GM19025 (cell line): ENCODE results near the gene COL25A1.
A peak's percentile ranks its signal among the peaks of the same experiment; 100 is the strongest.
"Not testable (repeated sequence)": the region's sequence is repeated elsewhere in the genome, so short reads cannot be mapped to it uniquely, and the experiment has no call there.

ENCODE experiments used
- ATAC-seq: cut with Tn5 transposase; IDR thresholded peaks from one replicate; pipeline ENCODE4 v1.9.1; 2021; ENCODE audit warnings: mild to moderate bottlenecking, low read depth, moderate library complexity; ENCODE audit not compliant: unreplicated experiment

COL25A1 gene

DNA sequence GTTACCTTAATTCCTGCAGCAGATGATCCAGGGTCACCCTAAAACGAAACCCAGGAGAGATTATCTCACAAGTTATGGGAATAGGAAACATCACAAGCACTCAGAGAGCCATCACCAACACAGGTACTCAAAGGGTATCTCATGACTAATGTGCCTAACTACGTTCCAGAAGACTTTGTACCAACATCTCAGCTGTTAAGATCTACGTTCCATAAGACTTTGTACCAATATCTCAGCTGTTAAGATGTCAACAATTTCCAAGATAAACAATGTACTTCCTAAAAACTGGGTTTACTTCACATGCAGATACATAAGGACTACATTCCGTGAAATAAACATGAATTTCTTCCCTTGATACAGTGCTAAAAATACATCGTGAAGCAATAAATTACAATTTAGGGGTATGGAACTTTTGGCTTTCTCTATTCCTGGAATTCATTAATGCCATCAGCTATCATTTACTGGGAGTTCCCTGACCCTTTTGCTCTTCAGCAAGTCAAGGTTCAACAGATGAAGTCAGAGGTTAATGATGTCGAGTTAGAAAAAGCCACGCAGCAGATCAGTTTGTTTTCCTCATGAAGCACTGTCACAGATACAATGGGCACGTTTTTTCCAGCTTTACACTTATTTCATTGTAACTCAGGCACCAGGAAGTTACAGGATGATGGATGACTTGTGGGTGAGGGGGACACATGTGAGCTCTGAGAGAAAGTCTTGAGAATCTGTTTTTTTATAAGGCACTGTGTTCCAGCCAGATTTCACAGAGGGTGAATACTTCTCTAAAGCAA lies 412.6 kb downstream of the COL25A1 start:
- no peak for ATAC-seq

GRCh38 chr4:108888769-108889168 lies 413.7 kb downstream of the COL25A1 start:
- ATAC-seq, result no peak

DNA sequence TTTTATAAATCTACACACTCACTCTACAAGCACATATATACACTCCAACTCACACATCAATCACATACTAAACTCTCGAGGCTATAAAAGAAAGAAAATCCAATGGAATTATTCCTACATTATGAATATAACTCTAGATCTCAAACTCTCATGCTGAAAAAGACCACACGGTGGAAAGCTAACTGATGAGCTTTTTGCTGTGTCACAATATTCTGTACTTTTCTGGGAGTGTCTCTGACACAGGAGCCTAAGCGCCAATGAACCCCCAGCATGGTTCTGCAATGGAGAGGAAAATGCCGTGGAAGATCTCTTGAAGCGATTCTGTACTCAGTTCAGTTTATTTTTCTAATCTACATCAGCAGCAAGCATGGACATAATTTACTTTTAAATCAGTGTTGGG lies 415.4 kb downstream of the COL25A1 start:
- ATAC-seq, result no peak

DNA sequence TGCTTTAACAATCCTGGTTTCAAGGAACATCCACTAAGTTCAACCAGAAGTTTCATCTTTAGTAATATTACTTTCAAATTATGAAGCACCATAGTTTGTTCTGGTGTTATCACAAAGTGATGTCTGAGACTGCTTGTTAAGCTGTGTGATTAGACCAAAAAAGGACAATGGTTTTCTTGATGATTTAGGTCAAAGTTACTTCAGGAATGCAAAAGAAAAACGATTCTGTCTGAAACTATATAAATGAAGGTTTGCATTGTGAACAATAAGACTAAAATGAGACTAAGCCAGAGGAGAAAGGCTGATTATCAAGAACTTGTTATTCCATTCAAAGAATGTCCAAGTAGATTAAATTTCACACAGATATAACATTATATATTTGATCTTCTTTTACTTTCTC lies 417.2 kb downstream of the COL25A1 start:
- no peak for ATAC-seq

GRCh38 chr4:108884596-108884995 lies 417.9 kb downstream of the COL25A1 start:
- no peak for ATAC-seq

- no peak for ATAC-seq
Observed at GRCh38 chr4:108881986-108882385, 420.5 kb downstream of the COL25A1 start.

DNA sequence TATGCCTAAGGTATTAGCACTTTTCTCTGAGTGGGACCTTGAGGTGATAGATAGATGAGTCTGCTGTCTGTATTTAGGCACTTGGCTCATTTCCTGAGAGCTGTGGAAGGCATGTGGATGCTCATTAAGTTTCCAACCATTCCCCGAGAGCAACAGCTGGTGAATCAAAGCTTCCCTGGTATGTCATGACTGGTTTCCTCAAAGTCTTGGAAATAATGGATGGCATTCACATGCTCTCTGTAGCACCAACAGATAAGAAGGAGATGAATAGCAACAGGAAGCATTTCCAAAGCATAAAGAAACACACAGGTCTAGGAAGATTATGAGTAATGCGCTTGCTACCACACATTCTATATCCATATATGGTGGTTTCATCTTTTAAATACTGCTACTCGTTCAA lies 421.3 kb downstream of the COL25A1 start:
- no peak for ATAC-seq

DNA sequence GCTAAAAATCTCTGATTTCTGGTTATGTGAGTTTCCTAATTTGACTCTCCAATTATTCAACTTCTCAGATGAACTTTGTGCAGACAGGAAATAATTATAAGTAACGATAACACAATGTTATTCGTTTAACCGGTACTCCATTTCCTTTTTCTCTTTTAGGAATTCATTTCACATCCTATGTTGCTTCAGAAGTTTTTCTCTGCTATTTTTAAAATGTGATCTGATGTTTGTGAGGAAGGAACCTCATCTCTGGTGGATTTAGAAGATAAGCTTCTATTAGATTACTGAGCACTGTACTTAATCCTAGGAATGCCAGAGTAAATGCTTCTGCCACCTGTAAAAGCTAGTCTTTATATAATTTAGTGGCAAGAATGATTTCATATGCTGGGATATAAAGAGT lies 423.7 kb downstream of the COL25A1 start:
- ATAC-seq, result no peak

GRCh38 chr4:108877821-108878220 lies 424.6 kb downstream of the COL25A1 start:
- no peak for ATAC-seq

DNA sequence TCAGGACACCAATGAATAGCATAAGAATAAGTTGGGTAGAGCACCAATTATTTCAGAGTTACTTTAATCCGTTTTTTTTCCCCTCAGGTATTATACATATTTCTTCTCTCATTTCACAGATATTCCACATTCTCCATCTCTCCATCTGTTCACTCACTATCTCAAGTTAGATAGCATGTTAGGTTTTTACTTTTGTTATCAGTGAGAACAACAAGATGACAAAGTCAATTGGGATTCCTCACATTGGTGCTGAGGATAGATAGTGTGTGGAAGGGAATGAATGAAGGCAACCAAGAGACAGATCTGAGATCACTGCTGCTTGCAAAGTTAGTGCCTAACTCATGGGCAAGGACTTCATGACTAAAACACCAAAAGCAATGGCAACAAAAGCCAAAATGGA lies 427.7 kb downstream of the COL25A1 start:
- ATAC-seq, result no peak

GRCh38 chr4:108869970-108870369 lies 432.5 kb downstream of the COL25A1 start:
- ATAC-seq, result not testable (repeated sequence)

GRCh38 chr4:108868606-108869227 lies 433.7 kb downstream of the COL25A1 start:
- no peak for ATAC-seq

DNA sequence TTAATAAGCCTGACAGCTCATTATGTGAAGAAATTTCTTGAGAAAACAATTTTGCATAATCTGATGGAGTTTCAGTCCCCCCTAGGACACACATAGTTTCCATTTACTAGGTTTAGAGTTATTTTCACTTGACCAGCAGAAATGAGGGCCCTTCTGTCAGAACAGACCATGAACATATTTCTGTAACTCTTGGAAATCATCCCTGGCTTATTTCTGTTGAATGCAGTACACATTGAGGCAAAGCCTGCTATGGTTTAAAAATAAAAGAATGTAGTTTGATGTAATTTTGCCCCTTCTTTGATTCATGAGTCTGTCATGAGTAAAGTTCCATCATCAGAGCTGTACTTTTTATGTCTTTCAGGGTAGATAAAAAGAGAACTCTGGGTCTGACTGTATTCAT lies 435.0 kb downstream of the COL25A1 start:
- ATAC-seq, result no peak

GRCh38 chr4:108861334-108861733 lies 441.1 kb downstream of the COL25A1 start:
- ATAC-seq, result no peak

DNA sequence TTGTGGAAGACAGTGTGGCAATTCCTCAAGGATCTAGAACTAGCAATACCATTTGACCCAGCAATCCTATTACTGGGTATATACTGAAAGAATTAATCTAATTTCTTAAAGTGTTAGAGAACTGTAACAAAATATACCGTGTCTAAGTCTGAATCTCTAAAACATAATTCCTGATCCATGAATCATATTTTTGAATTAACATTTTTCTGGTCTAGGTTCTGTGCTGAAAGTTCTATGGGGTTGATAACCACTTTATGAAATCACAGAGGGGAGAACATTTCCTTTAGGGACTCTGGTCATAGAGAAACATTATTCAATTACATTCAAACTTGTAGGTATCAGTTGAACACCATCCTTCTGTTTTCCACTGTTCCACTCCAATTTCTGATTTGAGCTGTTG lies 447.7 kb downstream of the COL25A1 start:
- no peak for ATAC-seq

DNA sequence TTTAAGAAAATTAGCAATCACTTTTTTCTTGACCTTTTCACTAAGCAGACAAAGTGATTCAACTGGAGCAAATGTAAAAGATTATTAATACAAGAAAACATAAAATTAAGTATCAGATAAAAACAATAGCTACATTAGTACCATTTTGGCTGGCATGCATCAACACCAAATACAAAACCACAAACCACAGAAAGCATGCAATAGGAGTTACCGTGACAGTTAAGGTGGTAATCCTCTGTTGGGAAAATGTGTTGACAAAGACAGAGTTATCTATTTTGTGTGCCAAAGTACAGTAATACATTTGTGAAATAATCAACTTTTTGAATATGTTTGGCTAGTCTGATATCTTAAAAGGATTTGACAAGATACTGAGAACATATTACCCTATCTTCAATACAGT lies 449.8 kb downstream of the COL25A1 start:
- ATAC-seq, result no peak

DNA sequence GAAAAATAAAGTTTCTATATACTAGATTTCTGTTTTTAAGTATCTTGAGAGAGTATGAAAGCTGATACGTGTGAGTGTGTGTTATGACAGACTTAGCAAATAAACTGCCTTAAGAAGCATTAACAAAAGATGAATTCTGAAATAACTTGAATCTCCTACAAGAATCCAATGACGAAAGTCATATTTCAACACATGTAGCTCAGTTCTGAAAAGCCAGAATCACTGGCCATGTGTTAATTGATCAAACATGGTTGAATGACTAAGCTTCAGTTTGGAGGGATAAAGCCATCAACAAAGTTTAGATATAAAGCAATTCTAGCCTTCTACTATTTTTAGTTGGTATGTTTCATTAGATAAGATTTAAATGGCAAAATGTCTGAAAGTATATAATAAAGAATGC lies 451.1 kb downstream of the COL25A1 start:
- no peak for ATAC-seq

DNA sequence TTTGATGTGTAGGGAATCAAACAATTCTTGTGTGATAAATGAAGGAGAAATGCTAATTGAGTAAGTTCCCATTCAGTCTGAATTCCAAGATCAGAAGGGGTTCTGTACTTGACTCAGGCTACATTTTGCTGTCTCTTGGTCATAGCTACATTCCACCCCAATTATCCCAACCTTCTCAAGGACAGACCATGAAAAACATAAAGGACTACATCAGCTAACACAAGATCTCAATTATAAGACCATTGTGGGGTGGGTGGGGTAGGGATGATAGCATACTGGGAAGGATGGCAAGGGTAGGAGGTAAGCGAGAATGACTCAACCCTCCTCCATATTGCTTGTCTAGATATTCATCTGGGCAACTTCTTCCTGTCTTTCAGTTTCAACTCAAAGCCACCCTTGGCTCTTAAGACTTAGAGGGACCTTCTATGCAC lies 452.2 kb downstream of the COL25A1 start:
- ATAC-seq, result no peak

- ATAC-seq, result peak; percentile 51
Observed at GRCh38 chr4:108849611-108850168, 452.8 kb downstream of the COL25A1 start.

DNA sequence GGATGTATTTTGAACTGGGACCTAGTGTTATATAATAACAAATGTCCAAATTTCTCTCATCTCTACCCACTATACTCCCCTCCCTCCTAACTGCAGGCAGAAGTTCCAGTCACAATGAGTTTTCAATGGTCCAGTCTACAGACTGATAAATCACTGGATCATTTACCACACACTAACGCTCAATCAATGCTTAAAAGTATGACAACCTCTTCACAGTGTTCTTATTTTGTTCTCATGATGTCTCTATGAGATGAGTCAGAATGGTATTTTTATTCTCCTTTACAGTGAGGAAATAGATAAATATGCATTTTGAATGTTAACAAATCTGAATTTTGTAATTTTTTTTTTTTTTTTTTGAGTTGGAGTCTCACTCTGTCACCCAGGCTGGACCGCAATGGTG lies 455.9 kb downstream of the COL25A1 start:
- ATAC-seq, result no peak

- ATAC-seq, result no peak
Observed at GRCh38 chr4:108840426-108840975, 462.0 kb downstream of the COL25A1 start.

GRCh38 chr4:108839333-108839732 lies 463.1 kb downstream of the COL25A1 start:
- no peak for ATAC-seq
